Psoas muscle (tissue), 8 donors: Measurements from ENCODE around the gene C1GALT1C1. TPM values are rescaled to one million over a fixed set of nuclear protein-coding genes. Genes with fewer than 3 reads are reported as not detected.

ENCODE experiments used
- ATAC-seq, 4 donors: fragments of 200-7000 bp; cut with Tn5 transposase; one replicate each; pipeline ENCODE4 v1.9.1; 2020; ENCODE audit warnings: moderate library complexity in 3 of 4, mild to moderate bottlenecking in 2 of 4
- DNase-seq, 2 donors: peaks; one replicate each; pipeline ENCODE4 v3.0.0-alpha.2; 2020
- H3K27ac ChIP-seq: fragments of 200-600 bp; one replicate; pipeline ENCODE4 v1.8.0; 2022
- H3K27me3 ChIP-seq, 3 donors: fragments of 200-600 bp in 1 of 3; one replicate each; pipeline versions ENCODE4 v1.6.1 to v1.8.0; 2013 to 2022; ENCODE audit warnings: low read length in 2 of 3, mild to moderate bottlenecking in 2 of 3, moderate library complexity in 1 of 3; ENCODE audit not compliant: insufficient read depth in 3 of 3
- H3K36me3 ChIP-seq, 2 donors: fragments of 200-600 bp in 1 of 2; one replicate each; pipeline versions ENCODE4 v1.6.1 to v1.8.0; 2013 to 2022; ENCODE audit warnings: low read depth in 1 of 2, mild to moderate bottlenecking in 1 of 2, moderate library complexity in 1 of 2; ENCODE audit not compliant: insufficient read depth in 1 of 2
- H3K4me1 ChIP-seq: fragments of 200-600 bp; one replicate; pipeline ENCODE4 v1.8.0; 2022
- H3K4me3 ChIP-seq: fragments of 200-600 bp; one replicate; pipeline ENCODE4 v1.8.0; 2022; ENCODE audit warnings: mild to moderate bottlenecking
- H3K9me3 ChIP-seq: fragments of 200-600 bp; one replicate; pipeline ENCODE4 v1.8.0; 2022
- CTCF ChIP-seq: fragments of 200-600 bp; IDR thresholded peaks from one replicate; pipeline ENCODE4 v1.8.0; 2022; ENCODE audit warnings: antibody characterized with exemption
- WGBS, 3 donors: extraction: QIAGEN DNeasy Blood & Tissue Kit; methylation state at CpG; one replicate each; pipeline versions ENCODE4 v1.1.6 to v1.1.7; 2013; 5-methylcytosine and 5-hydroxymethylcytosine counted together
- intact Hi-C, 2 donors: fragments of 100-400 bp; cut with DNase I; formaldehyde crosslinking; loops; one replicate each; pipeline versions ENCODE4 v1.11.0 to v1.14.2; 2022
- long read RNA-seq, 2 donors: library from polyadenylated mRNA; unstranded; transcript quantifications; one replicate each; pipeline ENCODE4 v2.0.0, GENCODE V29; 2021
- polyA plus RNA-seq, 3 donors: library from polyadenylated mRNA; stranded (reverse); fragments of 200-250 nt; gene quantifications; one replicate each; pipeline ENCODE4 v1.2.3, GENCODE V29; 2013
- total RNA-seq, 4 donors: library from RNA; stranded (reverse); fragmentation: NEBNext Ultra II Directional in 2 of 4; extraction: Animal tissue kit (Norgen Biotek cat#: 25700) in 2 of 4; gene quantifications; one replicate each; pipeline versions ENCODE4 v1.2.1 to v1.2.4, GENCODE V29; 2021 to 2023
- donor health status: healthy with polysubstance abuse.
- donor health status: DM: no; HTN: no; CAD: no; lungs with moderate emphysema.
- donor health status: Bipolar disorder and iron deficiency.
- donor health status: healthy.
- donor health status: DM: yes; HTN: yes; CAD: no.
- donor health status: DM: no; HTN: no; CAD: no.
- donor health status: DM: no; HTN: no; CAD: no.
- donor health status: DM: yes; HTN: yes; CAD: no.

Gene C1GALT1C1
- total RNA-seq, result 1 to 10 TPM; 5.0 to 6.3 (median 5.7) TPM
- polyA plus RNA-seq, result 10 to 100 TPM in 2 of 3 donors, 1 to 10 TPM in 1; 7.3 to 16.0 (median 13.3) TPM
- long read RNA-seq, donor 1, partial matches to known transcripts, result 0 of 4 reads
- long read RNA-seq, donor 1, other reads (novel, unspliced or antisense), result 0 of 4 reads
- long read RNA-seq, donor 2, transcript C1GALT1C1-201 (2 exons, 1,613 nt), result major isoform, 6 of 9 reads
- long read RNA-seq, donor 2, partial matches to known transcripts, result 0 of 9 reads
- long read RNA-seq, donor 2, other reads (novel, unspliced or antisense), result 2 of 9 reads

DNA sequence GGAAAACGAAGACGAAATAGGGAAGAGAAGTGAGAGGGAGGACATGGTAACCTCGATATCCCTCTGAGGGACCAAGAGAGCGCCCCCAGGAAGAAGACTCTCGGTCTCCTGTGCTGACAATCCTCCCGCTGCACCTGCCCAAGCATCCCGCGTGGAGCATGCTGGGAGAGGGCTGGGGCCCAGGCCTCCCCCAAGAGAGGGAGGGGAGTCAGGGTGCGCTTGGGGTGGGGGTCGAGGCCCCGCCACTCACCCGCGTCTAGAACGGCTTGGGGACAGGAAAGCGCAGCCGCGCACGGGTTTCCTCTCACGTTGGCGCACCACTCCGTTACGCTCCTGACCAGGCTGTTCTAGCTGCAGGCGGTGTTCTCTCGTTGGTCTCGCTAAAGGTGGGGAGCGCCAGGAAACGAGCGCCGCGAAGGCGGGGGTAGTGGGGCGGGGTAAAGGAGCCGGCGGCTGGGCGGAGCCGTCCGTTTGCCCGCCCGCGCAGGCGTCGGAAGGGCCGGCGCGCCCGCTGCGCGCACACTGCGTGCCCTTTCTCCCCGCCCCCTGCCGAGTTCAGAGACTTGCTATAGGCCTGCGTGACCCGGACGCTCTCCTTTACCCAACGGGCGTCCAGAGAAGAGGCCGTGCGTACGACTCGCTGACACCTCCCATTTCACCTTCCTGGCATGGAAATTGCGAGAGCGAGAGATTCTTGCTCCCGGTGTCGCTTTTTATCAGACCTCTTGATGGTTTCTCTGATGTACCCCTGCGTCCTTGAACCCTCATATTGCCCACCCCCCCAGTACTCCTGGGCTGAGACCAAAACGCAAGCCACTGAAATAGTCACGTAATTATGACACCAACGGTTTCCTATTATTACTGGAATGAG, at the start of gene C1GALT1C1:
TSS of gene C1GALT1C1 (minus strand) at position 388 of the 871 bp plus-strand sequence. CDS start 2,888 bp downstream, outside the sequence.
- Histone ChIP-seq H3K9me3 (no peaks in the 10 kb centered on the region), H3K27ac (peak within 1 kb of the TSS; percentile 84), H3K27me3 (no peaks in the 10 kb centered on the region), H3K36me3 (no peaks in the 10 kb centered on the region), H3K4me3 (peak within 1 kb of the TSS; percentile 74), H3K4me1 (no peaks in the 10 kb centered on the region)
- TF ChIP-seq CTCF, result no peak
- ATAC-seq (peak; percentile 98 to 99 (median 98)), DNase-seq (peak; percentile 91 to 96)
- WGBS, 3 donors, result 0 to 26% (median 0%) methylated on average over 27 to 68 of the region's 68 CpGs
- intact Hi-C loops, result loop anchor here in 1 of 2 donors (2.0 kb wide), 1 partner anchor 69 kb away; the partner anchor contains the start of gene CUL4B

DNA sequence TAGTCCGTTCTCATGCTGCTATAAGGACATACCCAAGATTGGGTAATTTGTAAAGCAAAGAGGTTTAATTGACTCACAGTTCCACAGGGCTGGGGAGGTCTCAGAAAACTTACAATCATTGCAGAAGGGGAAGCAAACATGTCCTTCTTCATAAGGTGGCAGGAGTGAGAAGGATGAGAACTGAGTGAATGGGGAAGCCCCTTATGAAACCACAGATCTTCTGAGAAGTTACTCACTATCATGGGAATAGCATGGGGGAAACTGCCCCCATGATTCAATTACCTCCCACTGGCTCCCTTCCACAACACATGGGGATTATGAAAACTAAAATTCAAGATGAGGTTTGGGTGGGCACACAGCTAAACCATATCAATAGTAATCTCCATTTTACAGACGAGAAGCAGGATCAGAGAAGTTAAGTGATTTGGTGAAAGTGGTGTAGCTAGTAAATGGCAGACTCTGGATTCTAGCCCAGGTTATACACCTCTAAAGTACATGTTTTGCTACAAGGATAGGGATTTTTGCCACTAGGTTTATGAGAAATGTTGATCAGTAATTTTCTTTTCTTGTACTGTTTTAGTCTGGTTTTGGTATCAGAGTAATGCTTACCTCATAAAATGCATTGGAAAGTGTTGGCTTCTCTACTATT, 47.3 kb upstream of the C1GALT1C1 start:
- intact Hi-C loops, result no loop called here
- H3K27ac ChIP-seq, result no peak overlapping the region
- no peaks in the 10 kb centered on the region for H3K9me3 ChIP-seq
- no peaks in the 10 kb centered on the region for H3K27me3 ChIP-seq
- DNase-seq, result no peak
- no peak for ATAC-seq
- WGBS, 3 donors, result 62 to 91% (median 75%) methylated on average over 2 of the region's 2 CpGs
- TF ChIP-seq CTCF, result no peak
- H3K4me3 ChIP-seq, result no peak overlapping the region
- no peaks in the 10 kb centered on the region for H3K36me3 ChIP-seq
- no peaks in the 10 kb centered on the region for H3K4me1 ChIP-seq

DNA sequence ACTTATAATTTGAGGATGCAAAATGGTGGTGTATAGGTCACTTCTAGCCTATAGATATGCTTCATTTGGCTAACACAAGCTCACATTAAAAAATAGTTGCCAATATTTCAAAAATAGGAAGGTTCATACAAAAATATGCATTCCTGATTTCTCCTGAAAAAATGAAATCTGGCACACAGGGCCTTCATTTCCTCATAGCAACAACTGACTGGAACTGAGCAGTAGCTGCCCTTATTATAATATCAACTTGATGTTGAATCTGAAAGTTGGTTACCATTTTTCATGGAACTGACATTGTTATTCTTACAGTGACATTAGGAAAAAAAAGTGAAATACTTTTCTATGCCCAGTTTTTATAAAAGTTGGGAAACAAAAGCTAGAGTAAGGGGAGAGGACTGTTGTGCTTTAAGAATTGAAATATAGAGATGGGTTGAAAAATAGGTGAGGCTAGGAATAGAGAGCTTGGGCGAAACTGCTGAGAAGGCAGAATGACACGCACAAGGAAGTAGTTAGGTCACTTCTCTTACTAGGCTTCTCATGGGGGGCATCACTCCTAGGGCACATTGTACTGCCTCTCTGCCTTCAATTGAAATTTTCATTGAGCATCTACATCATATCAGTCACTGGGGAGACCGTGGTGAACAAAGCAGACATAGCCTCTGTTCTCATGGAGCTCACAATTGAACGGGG, 43.1 kb upstream of the C1GALT1C1 start:
- no peak overlapping the region for H3K4me3 ChIP-seq
- WGBS, 3 donors, result 87 to 93% (median 90%) methylated on average over 4 of the region's 4 CpGs
- intact Hi-C loops, result no loop called here
- no peaks in the 10 kb centered on the region for H3K27me3 ChIP-seq
- no peak for TF ChIP-seq CTCF
- ATAC-seq, result peak in 1 of 4 donors; percentile 41
- H3K9me3 ChIP-seq, result no peaks in the 10 kb centered on the region
- H3K27ac ChIP-seq, result no peak overlapping the region
- no peak for DNase-seq
- H3K36me3 ChIP-seq, result no peaks in the 10 kb centered on the region
- H3K4me1 ChIP-seq, result no peaks in the 10 kb centered on the region

- Histone ChIP-seq H3K36me3 (no peaks in the 10 kb centered on the region), H3K9me3 (no peaks in the 10 kb centered on the region), H3K4me3 (no peak overlapping the region), H3K27ac (no peak overlapping the region), H3K4me1 (no peaks in the 10 kb centered on the region), H3K27me3 (no peaks in the 10 kb centered on the region)
- WGBS, 3 donors, result 17 to 39% (median 27%) methylated on average over 3 of the region's 3 CpGs
- intact Hi-C loops, result no loop called here
- DNase-seq (peak; percentile 44 to 69), ATAC-seq (peak; percentile 46 to 93 (median 74))
- no peak for TF ChIP-seq CTCF
These were observed 42.5 kb upstream of the C1GALT1C1 start for GRCh38 chrX:120672389-120672788.
